ENCODE measurements around the gene KLHL29. TPM values are rescaled to one million over a fixed set of nuclear protein-coding genes. Genes with fewer than 3 reads are reported as not detected.

KLHL29 gene
- total and polyA plus RNA-seq, 4 donors: 0.29 to 2.3 (median 0.68) TPM

- H3K4me3 ChIP-seq (ENCODE audit: low read depth in 1 of 3, low read length in 3 of 3): no peak overlapping the region
- H3K9ac ChIP-seq (ENCODE audit: low read depth in 1 of 2, low read length in 2 of 2): no peak overlapping the region
- WGBS: 87% methylated on average over 6 of the region's 6 CpGs
- no peak for TF ChIP-seq FOXA2 (IDR thresholded peaks at IDR 0.05)
- no peak for TF ChIP-seq TAF1 (conservative IDR thresholded peaks at IDR 0.05)
- no peak for TF ChIP-seq HNF4G (IDR thresholded peaks at IDR 0.05)
- no peak for TF ChIP-seq YY1 (IDR thresholded peaks at IDR 0.05)
- TF ChIP-seq SP1 (IDR thresholded peaks at IDR 0.05): no peak
- no peak for TF ChIP-seq EGR1 (IDR thresholded peaks at IDR 0.05; ENCODE audit: low read depth in 2 of 2)
- TF ChIP-seq REST (IDR thresholded peaks at IDR 0.05): no peak
- no peak for TF ChIP-seq NR2F2 (IDR thresholded peaks at IDR 0.05)
- TF ChIP-seq CTCF (IDR thresholded peaks at IDR 0.05; ENCODE audit: low read depth, low read length, missing input control): no peak
- no peak for TF ChIP-seq JUND (IDR thresholded peaks at IDR 0.05)
- TF ChIP-seq HNF4A (conservative IDR thresholded peaks at IDR 0.05): no peak
- no peak for TF ChIP-seq RXRA (IDR thresholded peaks at IDR 0.05)
- no peak for TF ChIP-seq GABPA (IDR thresholded peaks at IDR 0.05 in 1 of 2, conservative IDR thresholded peaks at IDR 0.05 in 1 of 2)
- TF ChIP-seq, protein P1, sequence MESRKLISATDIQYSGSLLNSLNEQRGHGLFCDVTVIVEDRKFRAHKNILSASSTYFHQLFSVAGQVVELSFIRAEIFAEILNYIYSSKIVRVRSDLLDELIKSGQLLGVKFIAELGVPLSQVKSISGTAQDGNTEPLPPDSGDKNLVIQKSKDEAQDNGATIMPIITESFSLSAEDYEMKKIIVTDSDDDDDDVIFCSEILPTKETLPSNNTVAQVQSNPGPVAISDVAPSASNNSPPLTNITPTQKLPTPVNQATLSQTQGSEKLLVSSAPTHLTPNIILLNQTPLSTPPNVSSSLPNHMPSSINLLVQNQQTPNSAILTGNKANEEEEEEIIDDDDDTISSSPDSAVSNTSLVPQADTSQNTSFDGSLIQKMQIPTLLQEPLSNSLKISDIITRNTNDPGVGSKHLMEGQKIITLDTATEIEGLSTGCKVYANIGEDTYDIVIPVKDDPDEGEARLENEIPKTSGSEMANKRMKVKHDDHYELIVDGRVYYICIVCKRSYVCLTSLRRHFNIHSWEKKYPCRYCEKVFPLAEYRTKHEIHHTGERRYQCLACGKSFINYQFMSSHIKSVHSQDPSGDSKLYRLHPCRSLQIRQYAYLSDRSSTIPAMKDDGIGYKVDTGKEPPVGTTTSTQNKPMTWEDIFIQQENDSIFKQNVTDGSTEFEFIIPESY (IDR thresholded peaks at IDR 0.05): no peak
- H3K4me1 ChIP-seq (ENCODE audit: control insufficient read depth in 4 of 4, insufficient read depth in 4 of 4, low read length in 3 of 4): no peaks in the 10 kb centered on the region
- no peaks in the 10 kb centered on the region for H3K9me3 ChIP-seq (ENCODE audit: control insufficient read depth in 4 of 4, low read length in 3 of 4)
- H3K27ac ChIP-seq (ENCODE audit: low read depth in 1 of 2, low read length in 2 of 2): no peak overlapping the region
- no peaks in the 10 kb centered on the region for H3K36me3 ChIP-seq (ENCODE audit: control insufficient read depth in 4 of 4, insufficient read depth in 3 of 4, low read depth in 1 of 4, low read length in 3 of 4)
- no peaks in the 10 kb centered on the region for H3K27me3 ChIP-seq (ENCODE audit: control insufficient read depth in 4 of 4, insufficient read depth in 4 of 4, low read length in 3 of 4)
- DNase-seq (ENCODE audit: low spot score): no peak
These were observed 186.1 kb downstream of the KLHL29 start for GRCh38 chr2:23571085-23571484.

GRCh38 chr2:23571527-23572282 lies 186.7 kb downstream of the KLHL29 start:
- Histone ChIP-seq H3K4me3 (ENCODE audit: low read depth in 1 of 3, low read length in 3 of 3) (no peak overlapping the region), H3K4me1 (ENCODE audit: control insufficient read depth in 4 of 4, insufficient read depth in 4 of 4, low read length in 3 of 4) (no peaks in the 10 kb centered on the region), H3K27ac (ENCODE audit: low read depth in 1 of 2, low read length in 2 of 2) (no peak overlapping the region), H3K9ac (ENCODE audit: low read depth in 1 of 2, low read length in 2 of 2) (no peak overlapping the region), H3K9me3 (ENCODE audit: control insufficient read depth in 4 of 4, low read length in 3 of 4) (no peaks in the 10 kb centered on the region), H3K27me3 (ENCODE audit: control insufficient read depth in 4 of 4, insufficient read depth in 4 of 4, low read length in 3 of 4) (no peaks in the 10 kb centered on the region), H3K36me3 (ENCODE audit: control insufficient read depth in 4 of 4, insufficient read depth in 3 of 4, low read depth in 1 of 4, low read length in 3 of 4) (no peaks in the 10 kb centered on the region)
- no peak for TF ChIP-seq RAD21 (IDR thresholded peaks at IDR 0.05)
- no peak for TF ChIP-seq FOXA1 (IDR thresholded peaks at IDR 0.05)
- TF ChIP-seq HNF4A (conservative IDR thresholded peaks at IDR 0.05): no peak
- no peak for TF ChIP-seq HNF4G (IDR thresholded peaks at IDR 0.05)
- no peak for TF ChIP-seq MAX (IDR thresholded peaks at IDR 0.05)
- TF ChIP-seq GABPA (IDR thresholded peaks at IDR 0.05 in 1 of 2, conservative IDR thresholded peaks at IDR 0.05 in 1 of 2): no peak
- TF ChIP-seq SP1 (IDR thresholded peaks at IDR 0.05): no peak
- TF ChIP-seq CTCF (IDR thresholded peaks at IDR 0.05; ENCODE audit: low read depth, low read length, missing input control): no peak
- no peak for TF ChIP-seq TAF1 (conservative IDR thresholded peaks at IDR 0.05)
- TF ChIP-seq RXRA (IDR thresholded peaks at IDR 0.05): no peak
- no peak for TF ChIP-seq FOXA2 (IDR thresholded peaks at IDR 0.05)
- TF ChIP-seq YY1 (IDR thresholded peaks at IDR 0.05): no peak
- TF ChIP-seq, protein P2, sequence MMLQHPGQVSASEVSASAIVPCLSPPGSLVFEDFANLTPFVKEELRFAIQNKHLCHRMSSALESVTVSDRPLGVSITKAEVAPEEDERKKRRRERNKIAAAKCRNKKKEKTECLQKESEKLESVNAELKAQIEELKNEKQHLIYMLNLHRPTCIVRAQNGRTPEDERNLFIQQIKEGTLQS (IDR thresholded peaks at IDR 0.05): no peak
- no peak for TF ChIP-seq EGR1 (IDR thresholded peaks at IDR 0.05; ENCODE audit: low read depth in 2 of 2)
- TF ChIP-seq JUND (IDR thresholded peaks at IDR 0.05): no peak
- no peak for TF ChIP-seq NR2F2 (IDR thresholded peaks at IDR 0.05)
- WGBS: 85% methylated on average over 12 of the region's 12 CpGs
- DNase-seq (ENCODE audit: low spot score): no peak

Data from liver (tissue), 9 donors.